Suprapubic skin (tissue), 4 donors: ENCODE measurements around the gene DTNBP1. TPM values are rescaled to one million over a fixed set of nuclear protein-coding genes. Genes with fewer than 3 reads are reported as not detected.

Experiments
- DNase-seq, 2 donors: peaks; one replicate each; pipeline ENCODE4 v3.0.0-alpha.2; 2019; ENCODE audit warnings: low spot score in 2 of 2
- H3K27ac ChIP-seq: fragments of 200-600 bp; sonication (generic); one replicate; pipeline ENCODE4 v1.5.1; 2019
- H3K27me3 ChIP-seq: fragments of 200-600 bp; sonication (generic); one replicate; pipeline ENCODE4 v1.5.1; 2019
- H3K36me3 ChIP-seq: fragments of 200-600 bp; sonication (generic); one replicate; pipeline ENCODE4 v1.5.1; 2019
- H3K4me1 ChIP-seq: fragments of 200-600 bp; sonication (generic); one replicate; pipeline ENCODE4 v1.5.1; 2019
- H3K4me3 ChIP-seq: fragments of 200-600 bp; sonication (generic); one replicate; pipeline ENCODE4 v1.5.1; 2019; ENCODE audit warnings: mild to moderate bottlenecking
- H3K9me3 ChIP-seq: fragments of 200-600 bp; sonication (generic); one replicate; pipeline ENCODE4 v1.5.1; 2019
- EP300 ChIP-seq: sonication (generic); formaldehyde crosslinking; IDR thresholded peaks from one replicate; pipeline ENCODE4 v1.6.1; 2017; ENCODE audit warnings: antibody characterized with exemption
- POLR2A ChIP-seq, 2 donors: fragments of 450-650 bp; IDR thresholded peaks; one replicate each; pipeline ENCODE4 v1.6.1; 2017; ENCODE audit warnings: antibody characterized with exemption in 2 of 2, mild to moderate bottlenecking in 2 of 2, moderate library complexity in 2 of 2
- POLR2AphosphoS5 ChIP-seq, 3 donors: sonication (generic); formaldehyde crosslinking; IDR thresholded peaks; one replicate each; pipeline ENCODE4 v1.6.1; 2017; ENCODE audit warnings: antibody characterized with exemption in 3 of 3
- WGBS: methylation state at CpG from one replicate; pipeline ENCODE4 v1.1.5; 2018; 5-methylcytosine and 5-hydroxymethylcytosine counted together
- total RNA-seq, 4 donors: library from RNA; depleted of rRNA; stranded (reverse); fragments of >200 nt; gene quantifications; one replicate each; pipeline ENCODE4 v1.1.0, GENCODE V29; 2016
- TF ChIP-seq, protein P1 (sequence below), 2 donors: fragments of 200-600 bp in 1 of 2; fragments of 450-650 bp in 1 of 2; sonication (generic) in 1 of 2; IDR thresholded peaks; one replicate each; pipeline ENCODE4 v1.5.1; 2016 to 2019; ENCODE audit warnings: antibody characterized with exemption in 2 of 2, mild to moderate bottlenecking in 1 of 2, moderate library complexity in 1 of 2

Gene DTNBP1
- total RNA-seq, 4 donors from 2014 or later, result 12.7 to 17.1 (median 16.4) TPM

DNA sequence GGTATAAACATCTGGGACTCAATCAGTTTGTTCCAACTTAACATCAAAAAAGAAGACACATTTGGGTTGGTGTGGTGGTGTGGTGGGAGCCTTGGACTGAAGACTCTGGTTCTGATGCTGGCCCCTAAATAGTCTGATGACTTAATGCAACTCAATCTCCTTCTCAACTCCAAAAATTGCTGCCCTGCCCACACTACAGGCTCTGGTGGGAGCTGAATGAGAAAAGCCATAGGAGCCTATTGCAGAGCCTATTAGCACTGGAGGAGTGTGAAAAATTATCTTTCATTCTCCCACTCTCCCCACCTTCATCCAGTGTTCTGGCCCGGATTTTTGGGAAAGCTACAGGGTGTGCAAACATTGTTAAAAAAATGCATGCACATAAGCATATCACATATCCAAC is 56.5 kb downstream of the DTNBP1 start:
- H3K9me3 ChIP-seq, result no peaks in the 10 kb centered on the region
- peaks cover 14% of the 10 kb centered on the region for H3K36me3 ChIP-seq
- no peaks in the 10 kb centered on the region for H3K27me3 ChIP-seq
- peaks cover 8% of the 10 kb centered on the region for H3K4me1 ChIP-seq
- H3K4me3 ChIP-seq, result no peak overlapping the region
- H3K27ac ChIP-seq, result no peak overlapping the region
- TF ChIP-seq EP300 (no peak), POLR2A (IDR thresholded peaks at IDR 0.05) (no peak), POLR2AphosphoS5 (IDR thresholded peaks at IDR 0.05) (no peak)
- TF ChIP-seq, protein P1, sequence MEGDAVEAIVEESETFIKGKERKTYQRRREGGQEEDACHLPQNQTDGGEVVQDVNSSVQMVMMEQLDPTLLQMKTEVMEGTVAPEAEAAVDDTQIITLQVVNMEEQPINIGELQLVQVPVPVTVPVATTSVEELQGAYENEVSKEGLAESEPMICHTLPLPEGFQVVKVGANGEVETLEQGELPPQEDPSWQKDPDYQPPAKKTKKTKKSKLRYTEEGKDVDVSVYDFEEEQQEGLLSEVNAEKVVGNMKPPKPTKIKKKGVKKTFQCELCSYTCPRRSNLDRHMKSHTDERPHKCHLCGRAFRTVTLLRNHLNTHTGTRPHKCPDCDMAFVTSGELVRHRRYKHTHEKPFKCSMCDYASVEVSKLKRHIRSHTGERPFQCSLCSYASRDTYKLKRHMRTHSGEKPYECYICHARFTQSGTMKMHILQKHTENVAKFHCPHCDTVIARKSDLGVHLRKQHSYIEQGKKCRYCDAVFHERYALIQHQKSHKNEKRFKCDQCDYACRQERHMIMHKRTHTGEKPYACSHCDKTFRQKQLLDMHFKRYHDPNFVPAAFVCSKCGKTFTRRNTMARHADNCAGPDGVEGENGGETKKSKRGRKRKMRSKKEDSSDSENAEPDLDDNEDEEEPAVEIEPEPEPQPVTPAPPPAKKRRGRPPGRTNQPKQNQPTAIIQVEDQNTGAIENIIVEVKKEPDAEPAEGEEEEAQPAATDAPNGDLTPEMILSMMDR (IDR thresholded peaks at IDR 0.05), result no peak
- 100% methylated on average over 1 of the region's 1 CpG for WGBS
- DNase-seq, result no peak

- no peak for TF ChIP-seq POLR2AphosphoS5 (IDR thresholded peaks at IDR 0.05)
- no peak for TF ChIP-seq EP300
- no peak for TF ChIP-seq POLR2A (IDR thresholded peaks at IDR 0.05)
- TF ChIP-seq, protein P1 (IDR thresholded peaks at IDR 0.05), result no peak
- Histone ChIP-seq H3K36me3 (peaks cover 3% of the 10 kb centered on the region), H3K4me1 (peaks cover 8% of the 10 kb centered on the region), H3K27me3 (no peaks in the 10 kb centered on the region), H3K9me3 (no peaks in the 10 kb centered on the region), H3K27ac (no peak overlapping the region), H3K4me3 (no peak overlapping the region)
- DNase-seq, result no peak
- WGBS, result 89% methylated on average over 2 of the region's 2 CpGs
Observed at GRCh38 chr6:15604843-15605242, 58.0 kb downstream of the DTNBP1 start.

- Histone ChIP-seq H3K27me3 (no peaks in the 10 kb centered on the region), H3K9me3 (no peaks in the 10 kb centered on the region), H3K4me3 (no peak overlapping the region), H3K36me3 (no peaks in the 10 kb centered on the region), H3K4me1 (no peaks in the 10 kb centered on the region), H3K27ac (no peak overlapping the region)
- no peak for TF ChIP-seq POLR2AphosphoS5 (IDR thresholded peaks at IDR 0.05)
- 60% methylated on average over 3 of the region's 3 CpGs for WGBS
- no peak for DNase-seq
Observed at GRCh38 chr6:15602154-15602553, 60.7 kb downstream of the DTNBP1 start.

GRCh38 chr6:15598273-15598798 is 64.5 kb downstream of the DTNBP1 start:
- no peaks in the 10 kb centered on the region for H3K9me3 ChIP-seq
- H3K36me3 ChIP-seq, result no peaks in the 10 kb centered on the region
- H3K4me3 ChIP-seq, result no peak overlapping the region
- H3K27me3 ChIP-seq, result no peaks in the 10 kb centered on the region
- H3K4me1 ChIP-seq, result peaks cover 8% of the 10 kb centered on the region
- DNase-seq, result no peak
- TF ChIP-seq POLR2A (IDR thresholded peaks at IDR 0.05) (no peak), EP300 (no peak), POLR2AphosphoS5 (IDR thresholded peaks at IDR 0.05) (no peak)
- TF ChIP-seq, protein P1 (IDR thresholded peaks at IDR 0.05), result no peak
- no peak overlapping the region for H3K27ac ChIP-seq
- 0% methylated on average over 1 of the region's 1 CpG for WGBS

- H3K9me3 ChIP-seq, result no peaks in the 10 kb centered on the region
- 80% methylated on average over 9 of the region's 9 CpGs for WGBS
- no peak overlapping the region for H3K4me3 ChIP-seq
- no peak for DNase-seq
- H3K27ac ChIP-seq, result no peak overlapping the region
- no peaks in the 10 kb centered on the region for H3K27me3 ChIP-seq
- H3K4me1 ChIP-seq, result peaks cover 8% of the 10 kb centered on the region
- no peaks in the 10 kb centered on the region for H3K36me3 ChIP-seq
- no peak for TF ChIP-seq POLR2A (IDR thresholded peaks at IDR 0.05)
- no peak for TF ChIP-seq EP300
- TF ChIP-seq, protein P1 (IDR thresholded peaks at IDR 0.05), result no peak
- no peak for TF ChIP-seq POLR2AphosphoS5 (IDR thresholded peaks at IDR 0.05)
Observed at GRCh38 chr6:15596186-15596896, 66.5 kb downstream of the DTNBP1 start.
